Neuronal stem cell (in vitro differentiated cells): ENCODE measurements around the gene TFEC.

ENCODE experiments used
- DNase-seq: peaks from one replicate; pipeline ENCODE4 v3.0.0-alpha.2; 2013; ENCODE audit warnings: low spot score
- H2AFZ ChIP-seq: one replicate; pipeline ENCODE4 v1.6.1; 2013; ENCODE audit warnings: mild to moderate bottlenecking, low read length, inconsistent platforms
- H2AK5ac ChIP-seq: 2 replicates; pipeline ENCODE4 v1.6.1; 2013; ENCODE audit warnings: low read depth, mild to moderate bottlenecking, inconsistent platforms, low read length, moderate library complexity, mixed read lengths
- H2BK120ac ChIP-seq: 2 replicates; pipeline ENCODE4 v1.6.1; 2013; ENCODE audit warnings: low read depth, mild to moderate bottlenecking, inconsistent platforms, low read length, moderate library complexity, mixed read lengths
- H2BK12ac ChIP-seq: one replicate; pipeline ENCODE4 v1.6.1; 2013; ENCODE audit warnings: low read length, inconsistent platforms
- H2BK15ac ChIP-seq: 2 replicates; pipeline ENCODE4 v1.6.1; 2013; ENCODE audit warnings: mild to moderate bottlenecking, low read length, inconsistent platforms, mixed read lengths
- H2BK5ac ChIP-seq: one replicate; pipeline ENCODE4 v1.6.1; 2013; ENCODE audit warnings: inconsistent platforms, mild to moderate bottlenecking, low read length, moderate library complexity
- H3K14ac ChIP-seq: one replicate; pipeline ENCODE4 v1.6.1; 2013; ENCODE audit warnings: low read length, inconsistent platforms
- H3K18ac ChIP-seq: 2 replicates; pipeline ENCODE4 v1.6.1; 2013; ENCODE audit warnings: low read length, inconsistent platforms
- H3K23ac ChIP-seq: 2 replicates; pipeline ENCODE4 v1.6.1; 2013; ENCODE audit warnings: low read depth, mild to moderate bottlenecking, mixed read lengths, low read length, inconsistent platforms; ENCODE audit not compliant: poor library complexity
- H3K27ac ChIP-seq: replicated peaks from 3 replicates; pipeline ENCODE4 v1.5.1; 2013; ENCODE audit warnings: low read length, inconsistent platforms
- H3K27me3 ChIP-seq, 3 experiments: 2 replicates each; pipeline ENCODE4 v1.6.1; 2013; ENCODE audit warnings: low read length in 3 of 3, mild to moderate bottlenecking in 2 of 3, inconsistent platforms in 1 of 3, low read depth in 1 of 3, mixed read lengths in 1 of 3, moderate library complexity in 1 of 3; ENCODE audit not compliant: control insufficient read depth in 3 of 3, insufficient read depth in 3 of 3
- H3K36me3 ChIP-seq, 2 donors: replicated peaks in 1 of 2; 2 replicates each; pipeline ENCODE4 v1.6.1; 2013; ENCODE audit warnings: low read length in 2 of 2; ENCODE audit not compliant: control insufficient read depth in 2 of 2, insufficient read depth in 2 of 2
- H3K4ac ChIP-seq: 2 replicates; pipeline ENCODE4 v1.6.1; 2013; ENCODE audit warnings: inconsistent platforms, mild to moderate bottlenecking, low read length, moderate library complexity
- H3K4me1 ChIP-seq, 2 donors: 1 replicate in 1 of 2; 2 replicates in 1 of 2; pipeline ENCODE4 v1.6.1; 2013; ENCODE audit warnings: low read length in 2 of 2, low read depth in 1 of 2; ENCODE audit not compliant: control insufficient read depth in 2 of 2, insufficient read depth in 1 of 2
- H3K4me2 ChIP-seq: one replicate; pipeline ENCODE4 v1.6.1; 2013; ENCODE audit warnings: mild to moderate bottlenecking, low read length, inconsistent platforms; ENCODE audit not compliant: insufficient read depth, poor library complexity, severe bottlenecking
- H3K4me3 ChIP-seq, 2 donors: 2 replicates each; pipeline ENCODE4 v1.5.1; 2013; ENCODE audit warnings: low read length in 2 of 2, mild to moderate bottlenecking in 2 of 2, inconsistent platforms in 1 of 2, moderate library complexity in 1 of 2
- H3K79me1 ChIP-seq: one replicate; pipeline ENCODE4 v1.6.1; 2013; ENCODE audit warnings: low read depth, mild to moderate bottlenecking, inconsistent platforms, low read length, moderate library complexity
- H3K9ac ChIP-seq: one replicate; pipeline ENCODE4 v1.6.1; 2013; ENCODE audit warnings: mild to moderate bottlenecking, low read depth, low read length, inconsistent platforms; ENCODE audit not compliant: poor library complexity
- H3K9me3 ChIP-seq, 2 donors: replicated peaks in 1 of 2; 2 replicates each; pipeline versions ENCODE3 to v1.6.1; 2013; ENCODE audit warnings: low read length in 2 of 2, mild to moderate bottlenecking in 2 of 2, inconsistent platforms in 1 of 2, low read depth in 1 of 2, mixed read lengths in 1 of 2, moderate library complexity in 1 of 2; ENCODE audit not compliant: control insufficient read depth in 2 of 2, insufficient read depth in 1 of 2
- H4K8ac ChIP-seq: one replicate; pipeline ENCODE4 v1.6.1; 2013; ENCODE audit warnings: low read depth, mild to moderate bottlenecking, inconsistent platforms, low read length, moderate library complexity
- H4K91ac ChIP-seq: one replicate; pipeline ENCODE4 v1.6.1; 2013; ENCODE audit warnings: low read length, low read depth, mild to moderate bottlenecking, inconsistent platforms; ENCODE audit not compliant: poor library complexity
- WGBS, 2 donors: extraction: QIAGEN DNeasy Blood & Tissue Kit; methylation state at CpG; one replicate each; pipeline ENCODE4 v1.1.7; 2013; ENCODE audit warnings: missing lambda C conversion rate in 2 of 2, mixed read lengths in 1 of 2; ENCODE audit not compliant: insufficient read length in 2 of 2, insufficient replicate concordance in 1 of 2; ENCODE audit errors: extremely low coverage in 2 of 2; 5-methylcytosine and 5-hydroxymethylcytosine counted together

TFEC gene

DNA sequence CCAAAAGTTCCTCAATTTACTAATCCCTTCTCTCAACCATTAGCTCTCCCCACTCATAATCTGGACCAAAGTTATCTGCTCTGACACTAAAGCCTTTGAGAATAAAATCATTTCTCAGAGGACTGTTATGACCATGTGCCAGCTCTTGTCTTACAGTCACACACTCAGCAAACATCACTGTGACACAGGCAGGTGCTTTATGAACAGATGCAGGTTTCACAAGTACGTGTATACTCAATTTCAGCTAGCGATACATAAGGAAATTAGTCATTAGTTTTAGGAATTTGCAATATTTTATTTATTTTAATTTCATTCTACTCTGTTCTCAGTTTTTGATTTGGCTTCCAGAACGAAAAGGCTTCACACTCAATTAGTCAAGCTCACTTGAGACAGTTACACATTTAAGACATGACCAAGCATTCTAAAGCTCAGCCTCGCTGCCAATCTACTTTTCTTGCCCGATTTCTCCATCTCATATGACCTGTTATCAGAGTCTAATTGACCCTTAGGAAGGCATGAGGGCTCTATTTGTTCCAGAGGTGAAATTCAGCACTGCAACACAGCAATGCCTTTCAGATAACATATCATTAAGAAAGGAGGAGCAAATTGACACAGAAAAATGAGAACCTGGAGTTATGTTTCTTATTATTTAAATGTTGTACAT is 76.8 kb downstream of the TFEC start:
- no peak overlapping the region for H2BK120ac ChIP-seq
- DNase-seq: no peak
- H4K91ac ChIP-seq: no peak overlapping the region
- H3K4ac ChIP-seq: no peak overlapping the region
- H3K9ac ChIP-seq: no peak overlapping the region
- H4K8ac ChIP-seq: no peak overlapping the region
- H2AFZ ChIP-seq: no peak overlapping the region
- no CpG with 5 or more reads among the region's 5 CpGs for WGBS, 2 donors
- H2BK12ac ChIP-seq: no peak overlapping the region
- no peak overlapping the region for H3K23ac ChIP-seq
- H3K27ac ChIP-seq: no peak overlapping the region
- H3K79me1 ChIP-seq: no peaks in the 10 kb centered on the region
- no peaks in the 10 kb centered on the region for H3K27me3 ChIP-seq
- no peak overlapping the region for H3K18ac ChIP-seq
- no peak overlapping the region for H3K4me2 ChIP-seq
- no peaks in the 10 kb centered on the region for H3K9me3 ChIP-seq
- H2AK5ac ChIP-seq: no peak overlapping the region
- peaks cover 0 to 2% of the 10 kb centered on the region in 2 donors for H3K4me1 ChIP-seq
- no peaks in the 10 kb centered on the region for H3K36me3 ChIP-seq
- no peak overlapping the region for H2BK15ac ChIP-seq
- H3K4me3 ChIP-seq: no peak overlapping the region
- H2BK5ac ChIP-seq: no peak overlapping the region
- no peak overlapping the region for H3K14ac ChIP-seq

DNA sequence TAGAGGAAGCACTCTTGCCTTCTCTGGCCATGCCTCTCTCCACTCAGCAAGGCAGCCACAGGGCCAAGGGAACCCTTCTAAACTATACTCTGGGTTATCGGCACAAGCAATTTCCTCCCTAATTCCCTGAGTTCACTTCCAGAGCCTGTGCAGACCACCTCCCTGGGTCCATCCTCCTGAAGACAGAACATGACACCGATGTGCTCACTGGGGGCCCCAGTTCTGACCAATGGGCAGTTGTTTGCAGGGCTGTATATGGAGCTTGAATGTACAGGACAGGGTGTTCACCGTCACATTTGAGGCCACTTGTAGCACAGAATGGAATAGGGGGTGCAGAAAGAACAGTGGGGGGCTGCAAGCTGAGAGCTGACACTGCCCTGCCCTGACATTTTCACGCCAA is 77.7 kb downstream of the TFEC start:
- Histone ChIP-seq H2BK15ac (no peak overlapping the region), H3K4me1 (no peaks in the 10 kb centered on the region), H3K36me3 (no peaks in the 10 kb centered on the region), H3K9ac (no peak overlapping the region), H3K4me3 (no peak overlapping the region), H2AFZ (peak overlapping the region; percentile 40), H3K27me3 (no peaks in the 10 kb centered on the region), H2BK5ac (no peak overlapping the region), H2AK5ac (no peak overlapping the region), H2BK12ac (no peak overlapping the region), H4K8ac (no peak overlapping the region), H3K27ac (no peak overlapping the region), H4K91ac (no peak overlapping the region), H2BK120ac (no peak overlapping the region), H3K9me3 (no peaks in the 10 kb centered on the region), H3K4ac (no peak overlapping the region), H3K14ac (no peak overlapping the region), H3K4me2 (no peak overlapping the region), H3K18ac (no peak overlapping the region), H3K79me1 (no peaks in the 10 kb centered on the region), H3K23ac (no peak overlapping the region)
- WGBS, 2 donors: no CpG with 5 or more reads among the region's 4 CpGs
- no peak for DNase-seq

DNA sequence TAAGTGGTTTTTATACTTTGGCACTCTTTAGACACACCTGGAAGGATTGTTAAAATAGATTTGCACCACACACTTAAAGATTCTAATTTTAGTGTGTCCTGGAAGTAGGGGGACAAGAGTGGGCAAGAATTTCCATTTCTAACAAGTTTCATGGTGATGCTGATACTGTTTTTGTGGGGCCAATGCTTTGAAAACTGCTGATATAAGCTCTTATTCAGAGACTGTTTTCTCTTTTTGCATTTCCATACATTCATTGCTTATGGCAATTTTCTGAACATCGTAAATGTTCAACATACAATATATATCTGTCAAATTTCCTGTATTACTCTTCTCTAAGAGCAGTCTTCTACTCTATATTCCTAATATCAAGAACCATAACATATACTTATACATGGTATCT is 79.0 kb downstream of the TFEC start:
- Histone ChIP-seq H3K14ac (no peak overlapping the region), H3K36me3 (no peaks in the 10 kb centered on the region), H3K18ac (no peak overlapping the region), H3K4me1 (no peaks in the 10 kb centered on the region), H3K9ac (no peak overlapping the region), H3K23ac (no peak overlapping the region), H2BK15ac (no peak overlapping the region), H3K79me1 (no peaks in the 10 kb centered on the region), H2BK12ac (no peak overlapping the region), H2AFZ (no peak overlapping the region), H3K9me3 (no peaks in the 10 kb centered on the region), H2BK120ac (no peak overlapping the region), H3K27me3 (no peaks in the 10 kb centered on the region), H3K4ac (no peak overlapping the region), H3K4me3 (no peak overlapping the region), H3K4me2 (no peak overlapping the region), H3K27ac (no peak overlapping the region), H2BK5ac (no peak overlapping the region), H2AK5ac (no peak overlapping the region), H4K91ac (no peak overlapping the region), H4K8ac (no peak overlapping the region)
- WGBS, 2 donors: no CpG with 5 or more reads among the region's 1 CpG
- no peak for DNase-seq

DNA sequence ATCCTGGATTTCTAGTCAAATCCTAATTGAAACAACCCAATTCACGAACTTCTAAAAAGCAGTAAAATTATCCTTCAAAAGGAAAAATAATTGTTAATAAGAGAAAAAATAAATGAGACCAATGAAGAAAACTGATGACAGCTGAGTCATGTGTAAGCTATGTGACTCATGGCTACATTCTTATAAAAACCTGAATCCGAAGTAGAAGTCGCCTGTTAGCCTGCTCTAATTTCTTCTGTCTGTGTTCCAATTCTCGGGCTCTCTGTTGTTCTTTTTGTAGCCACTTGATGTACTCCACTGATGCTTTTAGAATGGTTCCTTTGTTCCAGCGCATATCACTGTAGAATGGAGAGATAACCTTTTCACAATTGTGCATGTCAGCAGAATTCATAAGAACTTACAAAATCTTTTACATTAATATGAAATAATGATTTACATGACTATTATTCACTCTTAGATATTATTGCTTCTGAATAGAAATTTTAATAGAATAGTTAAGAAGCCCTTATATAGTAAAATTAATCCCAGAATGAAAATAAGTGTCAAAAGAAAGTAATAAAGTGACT is 88.8 kb downstream of the TFEC start:
- Histone ChIP-seq H3K9ac (no peak overlapping the region), H4K91ac (no peak overlapping the region), H3K79me1 (no peaks in the 10 kb centered on the region), H3K23ac (no peak overlapping the region), H2BK120ac (no peak overlapping the region), H2BK5ac (no peak overlapping the region), H3K4me2 (no peak overlapping the region), H3K4me1 (peaks cover 0 to 7% of the 10 kb centered on the region in 2 donors), H2BK12ac (no peak overlapping the region), H2AK5ac (no peak overlapping the region), H3K4ac (no peak overlapping the region), H3K27ac (no peak overlapping the region), H2AFZ (peak overlapping the region; percentile 49), H2BK15ac (no peak overlapping the region), H3K36me3 (no peaks in the 10 kb centered on the region), H3K18ac (no peak overlapping the region), H3K4me3 (no peak overlapping the region), H3K9me3 (no peaks in the 10 kb centered on the region), H3K14ac (no peak overlapping the region), H4K8ac (no peak overlapping the region), H3K27me3 (no peaks in the 10 kb centered on the region)
- DNase-seq: no peak
- WGBS, 2 donors: no CpG with 5 or more reads among the region's 5 CpGs
